ENCODE results near the gene CTNNA3. TPM values are rescaled to one million over a fixed set of nuclear protein-coding genes. Genes with fewer than 3 reads are reported as not detected.
A peak's percentile ranks its signal among the peaks of the same experiment; 100 is the strongest.
"Not testable (repeated sequence)": the region's sequence is repeated elsewhere in the genome, so short reads cannot be mapped to it uniquely, and the experiment has no call there.

The CTNNA3 gene
- total RNA-seq, 4 donors from 2014 or later = 1.5 to 9.8 (median 4.3) TPM

- Histone ChIP-seq H3K27ac (no peak overlapping the region), H3K4me1 (no peaks in the 10 kb centered on the region), H3K4me3 (no peak overlapping the region), H3K9me3 (no peaks in the 10 kb centered on the region), H3K36me3 (no peaks in the 10 kb centered on the region), H3K27me3 (no peaks in the 10 kb centered on the region)
- DNase-seq = no peak
- no peak for TF ChIP-seq POLR2A (IDR thresholded peaks at IDR 0.05)
- TF ChIP-seq CTCF (IDR thresholded peaks at IDR 0.05) = no peak
- intact Hi-C loops (cut with DNase I; ENCODE audit: low total_unique reads) = no loop called here
Measured at GRCh38 chr10:67438605-67439304, 257.2 kb downstream of the CTNNA3 start.

- Histone ChIP-seq H3K9me3 (no peaks in the 10 kb centered on the region), H3K36me3 (no peaks in the 10 kb centered on the region), H3K27me3 (no peaks in the 10 kb centered on the region), H3K4me1 (no peaks in the 10 kb centered on the region), H3K4me3 (no peak overlapping the region), H3K27ac (no peak overlapping the region)
- TF ChIP-seq CTCF (IDR thresholded peaks at IDR 0.05) (no peak), POLR2A (IDR thresholded peaks at IDR 0.05) (no peak)
- DNase-seq = no peak
- intact Hi-C loops (cut with DNase I; ENCODE audit: low total_unique reads) = no loop called here
Measured at GRCh38 chr10:67433276-67433675, 262.7 kb downstream of the CTNNA3 start.

- no peaks in the 10 kb centered on the region for H3K27me3 ChIP-seq
Measured at GRCh38 chr10:67402620-67403019, 293.4 kb downstream of the CTNNA3 start.

GRCh38 chr10:67401711-67402110 lies 294.3 kb downstream of the CTNNA3 start:
- TF ChIP-seq CTCF (IDR thresholded peaks at IDR 0.05) (no peak), POLR2A (IDR thresholded peaks at IDR 0.05) (no peak)
- Histone ChIP-seq H3K27me3 (no peaks in the 10 kb centered on the region), H3K36me3 (no peaks in the 10 kb centered on the region), H3K4me1 (no peaks in the 10 kb centered on the region), H3K4me3 (no peak overlapping the region), H3K9me3 (no peaks in the 10 kb centered on the region), H3K27ac (no peak overlapping the region)
- intact Hi-C loops (cut with DNase I; ENCODE audit: low total_unique reads) = no loop called here
- no peak for DNase-seq

More at GRCh38 chr10:67402620-67403019, 293.4 kb downstream of the CTNNA3 start:
- H3K27ac ChIP-seq = no peak overlapping the region
- intact Hi-C loops (cut with DNase I; ENCODE audit: low total_unique reads) = no loop called here
- no peak for DNase-seq
- no peaks in the 10 kb centered on the region for H3K36me3 ChIP-seq
- TF ChIP-seq CTCF (IDR thresholded peaks at IDR 0.05) = no peak
- TF ChIP-seq POLR2A (IDR thresholded peaks at IDR 0.05) = no peak
- no peak overlapping the region for H3K4me3 ChIP-seq
- no peaks in the 10 kb centered on the region for H3K4me1 ChIP-seq
- H3K9me3 ChIP-seq = no peaks in the 10 kb centered on the region

GRCh38 chr10:67386841-67387533 lies 309.0 kb downstream of the CTNNA3 start:
- intact Hi-C loops (cut with DNase I; ENCODE audit: low total_unique reads); DNase-seq; H3K27ac ChIP-seq; H3K9me3 ChIP-seq; H3K4me1 ChIP-seq; H3K27me3 ChIP-seq; H3K36me3 ChIP-seq: not testable (repeated sequence)
- peak overlapping the region; percentile 9 to 24 for H3K4me3 ChIP-seq

Data from uterus (tissue), 4 donors.